ENCODE measurements around the gene TRIM44. TPM values are rescaled to one million over a fixed set of nuclear protein-coding genes. Genes with fewer than 3 reads are reported as not detected.

TRIM44 gene
- total and polyA plus RNA-seq, 2 donors (not counting 3 experiments of a cell fraction or from before 2014, with no cell fraction given) = 31.7 to 72.0 TPM

DNA sequence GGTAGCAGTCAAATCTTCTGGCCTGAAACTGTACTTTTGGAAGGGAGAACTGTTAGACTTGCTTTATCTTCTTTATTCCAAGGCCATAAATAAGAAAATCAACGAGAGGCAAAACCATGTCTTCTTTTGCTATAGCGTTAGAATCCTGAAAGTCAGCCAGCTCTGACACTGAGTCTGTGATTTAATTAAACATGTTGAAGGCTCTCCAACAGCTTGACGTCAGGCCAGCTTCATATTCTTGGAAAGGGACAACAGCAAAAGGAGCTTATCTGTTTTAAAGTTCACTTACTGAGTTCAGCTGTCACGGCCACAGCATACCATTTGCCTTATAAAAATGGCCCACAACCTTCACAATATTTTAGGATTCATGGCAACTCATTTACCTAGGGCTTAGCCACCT is 150.3 kb downstream of the TRIM44 start:
- H3K4me3 ChIP-seq (replicated peaks in 1 of 3; ENCODE audit: insufficient read depth in 1 of 3, low read depth in 1 of 3, low read length in 3 of 3) = no peak overlapping the region
- no peak overlapping the region for H3K4me2 ChIP-seq (ENCODE audit: insufficient read depth, low read length)
- ChIA-PET POLR2A (no interaction called here), CTCF (interaction anchor here (4.1 kb wide), 1 partner anchor 9 kb away, joined by 52 read pairs; no protein-coding TSS in a partner anchor)
- no peak overlapping the region for H3K9ac ChIP-seq (replicated peaks; ENCODE audit: extremely low read depth, insufficient read depth, low read length)
- no TSS peak for BruUV-seq (replicated peaks)
- no peaks in the 10 kb centered on the region for H3K9me1 ChIP-seq (replicated peaks; ENCODE audit: control insufficient read depth, extremely low read depth, insufficient read depth, low read length)
- DNase-seq (ENCODE audit: low read depth, low spot score) (no peak), FAIRE-seq (no peak)
- TF ChIP-seq GATA2 (IDR thresholded peaks at IDR 0.05; ENCODE audit: insufficient read depth, insufficient read length, low read depth, low read length) = no peak
- no peak for TF ChIP-seq EZH2 (IDR thresholded peaks at IDR 0.05; ENCODE audit: borderline replicate concordance, low read depth, low read length, severe bottlenecking)
- no peak for TF ChIP-seq FOS (IDR thresholded peaks at IDR 0.05; ENCODE audit: borderline replicate concordance, insufficient read depth, low read length)
- dilution Hi-C loops (cut with MboI; ENCODE audit: extremely low pct_ligation_motif_present, low sequenced_read_pairs) (loop anchor here (25.0 kb wide), 1 partner anchor 449 kb away; no protein-coding TSS in a partner anchor), intact Hi-C loops (cut with micrococcal nuclease) (no loop called here)
- H3K79me2 ChIP-seq (ENCODE audit: control insufficient read depth, insufficient read depth, low read length) = no peaks in the 10 kb centered on the region
- no peaks in the 10 kb centered on the region for H4K20me1 ChIP-seq (replicated peaks; ENCODE audit: control insufficient read depth, extremely low read depth, insufficient read depth, low read length)
- no peaks in the 10 kb centered on the region for H3K4me1 ChIP-seq (ENCODE audit: control insufficient read depth, extremely low read depth, insufficient read depth, low read length)
- H3K36me3 ChIP-seq (ENCODE audit: control insufficient read depth in 2 of 2, extremely low read depth in 1 of 2, insufficient read depth in 2 of 2, low read length in 2 of 2) = no peaks in the 10 kb centered on the region
- no peak overlapping the region for H3K27ac ChIP-seq (ENCODE audit: insufficient read depth, low read depth, low read length)
- H2AFZ ChIP-seq (ENCODE audit: low read depth, low read length) = no peak overlapping the region
- H3K9me3 ChIP-seq (replicated peaks; ENCODE audit: control insufficient read depth, insufficient read depth, low read length) = no peaks in the 10 kb centered on the region
- no peaks in the 10 kb centered on the region for H3K27me3 ChIP-seq (ENCODE audit: control insufficient read depth in 2 of 2, insufficient read depth in 2 of 2, low read length in 2 of 2)

DNA sequence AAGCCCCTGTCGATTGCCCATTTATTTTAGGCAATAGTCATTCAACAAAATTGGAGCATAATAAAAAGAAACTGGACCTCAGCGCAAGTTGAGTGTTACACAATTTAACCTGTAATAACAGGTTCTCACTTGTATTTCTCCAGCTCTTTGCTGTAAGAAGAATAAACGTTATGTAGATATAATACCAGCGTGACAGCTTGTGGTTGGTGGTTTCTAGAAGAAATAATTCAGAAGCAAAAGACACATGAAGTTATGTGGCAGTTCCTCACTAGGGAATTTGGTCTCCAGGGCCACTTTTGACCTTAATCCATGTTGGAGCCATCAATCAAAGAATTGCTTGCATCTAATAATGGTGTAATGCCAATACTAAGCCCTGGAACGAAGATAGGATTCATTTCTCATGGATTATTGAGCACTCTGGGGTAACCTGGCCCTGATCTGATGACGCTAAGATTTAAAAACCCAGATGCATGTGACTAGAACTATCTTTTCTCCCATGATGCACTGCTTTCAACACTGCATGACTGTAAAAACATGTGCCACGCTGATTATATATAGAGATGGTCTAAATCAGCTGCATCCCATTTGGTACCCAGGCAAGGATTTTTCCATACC is 151.6 kb downstream of the TRIM44 start:
- Histone ChIP-seq H3K9ac (replicated peaks; ENCODE audit: extremely low read depth, insufficient read depth, low read length) (no peak overlapping the region), H3K4me2 (ENCODE audit: insufficient read depth, low read length) (no peak overlapping the region), H3K79me2 (ENCODE audit: control insufficient read depth, insufficient read depth, low read length) (no peaks in the 10 kb centered on the region), H3K27me3 (ENCODE audit: control insufficient read depth in 2 of 2, insufficient read depth in 2 of 2, low read length in 2 of 2) (no peaks in the 10 kb centered on the region), H3K36me3 (ENCODE audit: control insufficient read depth in 2 of 2, extremely low read depth in 1 of 2, insufficient read depth in 2 of 2, low read length in 2 of 2) (no peaks in the 10 kb centered on the region), H3K27ac (ENCODE audit: insufficient read depth, low read depth, low read length) (no peak overlapping the region), H3K9me3 (replicated peaks; ENCODE audit: control insufficient read depth, insufficient read depth, low read length) (no peaks in the 10 kb centered on the region), H2AFZ (ENCODE audit: low read depth, low read length) (no peak overlapping the region), H3K4me3 (replicated peaks in 1 of 3; ENCODE audit: insufficient read depth in 1 of 3, low read depth in 1 of 3, low read length in 3 of 3) (no peak overlapping the region), H4K20me1 (replicated peaks; ENCODE audit: control insufficient read depth, extremely low read depth, insufficient read depth, low read length) (no peaks in the 10 kb centered on the region), H3K4me1 (ENCODE audit: control insufficient read depth, extremely low read depth, insufficient read depth, low read length) (no peaks in the 10 kb centered on the region), H3K9me1 (replicated peaks; ENCODE audit: control insufficient read depth, extremely low read depth, insufficient read depth, low read length) (no peaks in the 10 kb centered on the region)
- FAIRE-seq (no peak), DNase-seq (ENCODE audit: low read depth, low spot score) (no peak)
- no TSS peak for BruUV-seq (replicated peaks)
- TF ChIP-seq POLR2AphosphoS5 (IDR thresholded peaks at IDR 0.05; ENCODE audit: insufficient read depth, low read depth, low read length) (no peak), MYC (IDR thresholded peaks at IDR 0.05; ENCODE audit: low read depth, low read length) (no peak), FOS (IDR thresholded peaks at IDR 0.05; ENCODE audit: borderline replicate concordance, insufficient read depth, low read length) (no peak), JUN (IDR thresholded peaks at IDR 0.05; ENCODE audit: borderline replicate concordance, insufficient read depth, insufficient read length, low read depth) (no peak), GATA2 (IDR thresholded peaks at IDR 0.05; ENCODE audit: insufficient read depth, insufficient read length, low read depth, low read length) (no peak), POLR2A (IDR thresholded peaks at IDR 0.05; ENCODE audit: low read depth, low read length) (no peak), EZH2 (IDR thresholded peaks at IDR 0.05; ENCODE audit: borderline replicate concordance, low read depth, low read length, severe bottlenecking) (no peak)
- TF ChIP-seq, protein P1, sequence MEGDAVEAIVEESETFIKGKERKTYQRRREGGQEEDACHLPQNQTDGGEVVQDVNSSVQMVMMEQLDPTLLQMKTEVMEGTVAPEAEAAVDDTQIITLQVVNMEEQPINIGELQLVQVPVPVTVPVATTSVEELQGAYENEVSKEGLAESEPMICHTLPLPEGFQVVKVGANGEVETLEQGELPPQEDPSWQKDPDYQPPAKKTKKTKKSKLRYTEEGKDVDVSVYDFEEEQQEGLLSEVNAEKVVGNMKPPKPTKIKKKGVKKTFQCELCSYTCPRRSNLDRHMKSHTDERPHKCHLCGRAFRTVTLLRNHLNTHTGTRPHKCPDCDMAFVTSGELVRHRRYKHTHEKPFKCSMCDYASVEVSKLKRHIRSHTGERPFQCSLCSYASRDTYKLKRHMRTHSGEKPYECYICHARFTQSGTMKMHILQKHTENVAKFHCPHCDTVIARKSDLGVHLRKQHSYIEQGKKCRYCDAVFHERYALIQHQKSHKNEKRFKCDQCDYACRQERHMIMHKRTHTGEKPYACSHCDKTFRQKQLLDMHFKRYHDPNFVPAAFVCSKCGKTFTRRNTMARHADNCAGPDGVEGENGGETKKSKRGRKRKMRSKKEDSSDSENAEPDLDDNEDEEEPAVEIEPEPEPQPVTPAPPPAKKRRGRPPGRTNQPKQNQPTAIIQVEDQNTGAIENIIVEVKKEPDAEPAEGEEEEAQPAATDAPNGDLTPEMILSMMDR (IDR thresholded peaks at IDR 0.05; ENCODE audit: extremely low read depth in 1 of 2, insufficient read depth in 1 of 2, low read depth in 1 of 2, low read length in 2 of 2) = no peak
- TF ChIP-seq, protein P2, sequence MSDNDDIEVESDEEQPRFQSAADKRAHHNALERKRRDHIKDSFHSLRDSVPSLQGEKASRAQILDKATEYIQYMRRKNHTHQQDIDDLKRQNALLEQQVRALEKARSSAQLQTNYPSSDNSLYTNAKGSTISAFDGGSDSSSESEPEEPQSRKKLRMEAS (IDR thresholded peaks at IDR 0.05; ENCODE audit: insufficient read depth, insufficient read length) = no peak
- dilution Hi-C loops (cut with MboI; ENCODE audit: extremely low pct_ligation_motif_present, low sequenced_read_pairs) (loop anchor here (25.0 kb wide), 1 partner anchor 448 kb away; no protein-coding TSS in a partner anchor), intact Hi-C loops (cut with micrococcal nuclease) (no loop called here)
- CTCF ChIA-PET = interaction anchor here (4.1 kb wide), 1 partner anchor 8 kb away, joined by 52 read pairs; no protein-coding TSS in a partner anchor
- POLR2A ChIA-PET = no interaction called here
